ENCODE data around the gene ZDHHC11.
A peak's percentile ranks its signal among the peaks of the same experiment; 100 is the strongest.
"Not testable (repeated sequence)": the region's sequence is repeated elsewhere in the genome, so short reads cannot be mapped to it uniquely, and the experiment has no call there.

Gene ZDHHC11

DNA sequence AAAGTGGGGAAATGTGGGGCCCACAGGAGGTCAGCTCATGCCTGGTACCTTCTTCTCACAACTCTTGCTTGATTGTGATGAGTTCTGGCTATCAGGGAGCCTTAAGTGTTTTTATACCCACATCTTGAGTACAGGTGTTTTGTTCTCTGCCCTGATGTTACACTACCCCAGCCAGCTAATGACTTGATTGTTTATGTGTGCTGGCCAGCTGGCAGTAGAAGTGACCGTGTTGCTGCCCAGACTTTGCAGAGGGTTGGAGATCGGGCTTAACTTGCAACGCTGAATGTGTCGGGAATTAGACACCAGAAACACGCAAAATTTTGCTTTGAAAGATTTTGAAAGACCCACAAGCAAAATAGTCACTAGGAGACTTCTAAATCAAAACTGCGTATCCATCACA lies 49.3 kb downstream of the ZDHHC11 start:
- no peak for DNase-seq (ENCODE audit: low read depth)

DNA sequence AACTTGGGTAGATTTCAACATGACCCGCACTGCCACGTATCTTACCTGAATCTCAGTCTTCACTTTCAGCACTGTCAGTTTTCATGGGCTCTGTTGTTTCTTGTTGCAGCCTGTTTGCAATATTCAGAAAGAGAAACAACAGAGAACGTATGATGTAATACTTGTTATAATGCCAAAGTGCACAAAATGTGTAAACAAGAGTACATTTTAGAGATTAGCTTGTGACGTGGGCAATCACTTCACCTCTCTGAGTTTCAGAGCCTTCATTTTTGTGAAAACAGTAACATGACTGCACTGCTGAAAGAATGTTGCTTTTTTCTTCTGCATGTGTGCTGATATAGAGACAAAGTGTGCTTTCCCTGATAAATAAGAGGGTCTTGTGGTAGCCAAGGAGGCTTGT lies 49.7 kb downstream of the ZDHHC11 start:
- DNase-seq (ENCODE audit: low read depth), result not testable (repeated sequence)

DNA sequence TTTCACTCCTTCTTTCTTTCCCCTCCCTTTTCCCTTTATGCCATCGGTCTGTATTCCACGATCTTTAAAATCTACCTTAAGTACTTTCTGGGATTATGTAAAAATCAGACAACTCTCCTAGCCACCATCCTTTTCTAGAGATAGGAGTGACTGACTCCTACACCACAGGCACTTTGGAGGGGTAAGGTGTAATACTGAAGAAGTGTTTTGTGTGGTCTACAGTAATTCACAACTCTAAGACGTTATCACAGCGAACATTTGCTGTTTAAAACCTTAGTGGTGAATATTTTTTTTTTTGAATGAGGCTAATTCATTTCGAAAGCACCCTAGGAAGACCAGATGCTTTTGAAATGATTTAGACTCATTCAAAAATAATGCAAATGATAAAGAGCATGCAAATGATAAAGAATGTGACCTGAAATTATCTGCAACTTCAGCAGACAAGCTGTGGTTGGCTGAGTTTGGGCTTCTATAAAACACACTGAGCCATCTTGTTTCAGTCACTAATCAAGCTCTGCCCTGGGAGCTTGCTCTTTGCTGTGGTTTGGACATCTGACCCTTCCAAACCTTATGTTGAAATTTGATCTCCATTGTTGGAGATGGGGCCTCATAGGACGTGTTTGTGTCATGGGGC lies 52.2 kb downstream of the ZDHHC11 start:
- not testable (repeated sequence) for DNase-seq (ENCODE audit: low read depth)

DNA sequence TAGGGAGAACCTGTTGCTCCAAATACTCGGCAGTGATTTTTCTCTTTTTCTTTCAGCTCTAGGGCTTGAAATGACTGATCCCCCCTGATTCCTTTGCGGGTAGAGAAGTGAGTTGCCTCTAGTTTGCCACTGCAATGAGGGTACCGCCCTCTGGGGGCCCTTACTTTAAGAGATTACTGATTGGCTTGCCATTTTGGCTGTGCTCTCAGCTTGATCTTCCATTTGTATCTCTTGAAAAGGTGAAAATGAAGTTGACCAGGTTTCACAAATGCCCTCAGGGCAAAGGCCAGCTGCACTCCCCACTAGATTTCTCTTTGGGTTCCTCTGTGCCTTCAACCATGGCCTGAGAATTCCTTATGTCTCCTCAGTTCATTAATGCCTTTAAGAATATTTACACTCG lies 52.8 kb downstream of the ZDHHC11 start:
- DNase-seq (ENCODE audit: low read depth), result not testable (repeated sequence)

DNA sequence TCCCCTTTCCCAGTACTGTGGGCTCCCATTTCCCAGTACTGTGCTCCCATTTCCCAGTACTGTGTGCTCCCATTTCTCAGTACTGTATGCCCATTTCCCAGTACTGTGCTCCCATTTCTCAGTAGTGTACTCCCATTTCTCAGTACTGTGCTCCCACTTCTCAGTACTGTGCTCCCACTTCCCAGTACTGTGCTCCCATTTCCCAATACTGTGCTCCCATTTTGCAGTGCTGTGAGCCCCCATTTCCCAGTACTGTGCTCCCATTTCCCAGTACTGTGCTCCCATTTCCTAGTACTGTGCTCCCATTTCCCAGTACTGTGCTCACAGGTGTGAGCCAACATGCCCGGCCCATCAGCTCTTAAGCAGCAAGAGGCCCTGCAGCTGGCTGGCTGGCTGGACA lies 54.9 kb downstream of the ZDHHC11 start:
- not testable (repeated sequence) for DNase-seq (ENCODE audit: low read depth)

DNA sequence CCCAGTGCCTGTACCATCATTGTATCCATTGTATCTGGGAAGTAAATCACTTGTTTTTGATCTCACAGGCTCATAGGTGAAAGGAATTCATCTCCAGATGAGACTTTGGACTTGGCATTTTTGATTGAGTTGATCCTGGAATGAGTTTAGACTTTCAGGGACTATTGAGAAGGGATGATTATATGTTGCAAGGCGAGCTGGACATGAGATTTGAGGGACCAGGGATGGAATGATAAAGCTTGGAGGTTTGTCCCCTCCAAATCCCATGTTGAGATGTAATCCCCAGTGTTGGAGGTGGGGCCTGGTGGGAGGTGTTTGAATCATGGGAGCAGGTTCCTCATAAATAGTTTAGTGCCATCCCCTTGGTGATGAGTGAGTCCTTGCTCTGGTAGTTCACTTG lies 55.8 kb downstream of the ZDHHC11 start:
- DNase-seq (ENCODE audit: low read depth), result not testable (repeated sequence)

DNA sequence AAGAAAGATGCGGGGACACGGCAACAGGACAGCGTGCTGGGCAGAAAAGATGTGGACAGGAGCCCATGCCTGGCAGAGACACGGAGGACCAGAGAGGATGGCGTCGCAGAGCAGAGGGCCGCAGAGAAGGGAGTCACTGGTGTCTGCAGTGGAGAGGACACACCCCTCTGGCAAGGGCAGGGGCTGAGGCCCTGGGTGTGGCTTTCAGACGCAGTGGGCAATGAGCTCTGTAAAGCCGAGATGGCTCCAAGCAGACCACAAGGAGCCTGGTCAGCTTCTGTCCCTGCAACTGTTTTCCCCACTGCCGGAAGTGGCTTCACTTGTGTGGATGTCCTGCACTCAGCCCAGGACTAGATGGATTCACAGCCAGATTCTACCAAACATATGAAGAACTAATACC lies 62.1 kb downstream of the ZDHHC11 start:
- not testable (repeated sequence) for DNase-seq (ENCODE audit: low read depth)

DNA sequence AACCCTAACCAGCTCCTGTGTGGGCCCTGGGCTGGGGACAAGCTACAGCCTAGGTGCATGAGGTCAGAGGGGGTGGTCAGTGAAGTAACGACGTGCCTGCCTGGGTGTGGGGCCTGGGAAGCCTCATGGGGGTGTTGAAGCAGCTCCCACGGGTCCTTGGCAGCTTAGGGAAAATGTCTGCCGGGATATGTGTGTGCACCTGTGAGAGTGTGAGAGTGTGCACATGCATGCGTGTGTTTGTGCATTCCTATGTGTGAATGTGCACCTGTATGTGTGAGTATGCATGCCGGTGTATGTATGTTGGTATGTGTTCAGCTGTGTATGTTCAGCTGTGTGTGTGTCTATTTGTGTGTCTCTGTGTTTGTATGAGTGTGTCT lies 62.9 kb downstream of the ZDHHC11 start:
- DNase-seq (ENCODE audit: low read depth), result not testable (repeated sequence)

DNA sequence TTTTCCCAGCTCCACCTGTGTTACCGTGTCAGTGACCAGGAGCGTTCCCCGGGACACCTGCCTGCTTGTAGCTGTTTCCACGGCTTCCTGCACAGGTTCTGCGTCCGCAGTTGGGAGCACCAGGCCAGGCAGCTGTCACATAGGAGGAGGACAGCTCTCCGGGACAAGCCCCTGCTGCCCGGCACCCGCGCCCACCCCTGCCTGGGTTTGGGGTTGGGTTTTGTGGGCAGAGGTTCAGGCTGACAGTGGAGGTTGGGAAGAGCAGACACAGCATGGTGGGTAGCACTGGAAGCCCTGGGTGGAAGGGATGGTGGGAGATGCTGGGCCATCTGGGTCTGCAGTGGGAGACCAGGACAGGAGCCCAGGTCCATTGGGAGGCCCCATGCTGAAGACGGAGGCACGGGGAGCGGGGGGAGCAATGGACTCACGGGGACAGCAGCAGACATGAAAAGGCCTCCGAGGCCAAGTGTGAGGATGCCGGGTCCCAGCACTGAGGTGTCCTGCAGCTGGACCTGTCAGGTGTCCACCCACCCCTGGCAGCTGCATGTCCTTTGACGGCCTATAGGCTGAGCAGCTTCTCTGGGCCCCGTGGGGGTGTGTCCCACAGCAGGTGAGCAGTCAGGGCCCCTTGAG lies 63.4 kb downstream of the ZDHHC11 start:
- DNase-seq (ENCODE audit: low read depth), result not testable (repeated sequence)

DNA sequence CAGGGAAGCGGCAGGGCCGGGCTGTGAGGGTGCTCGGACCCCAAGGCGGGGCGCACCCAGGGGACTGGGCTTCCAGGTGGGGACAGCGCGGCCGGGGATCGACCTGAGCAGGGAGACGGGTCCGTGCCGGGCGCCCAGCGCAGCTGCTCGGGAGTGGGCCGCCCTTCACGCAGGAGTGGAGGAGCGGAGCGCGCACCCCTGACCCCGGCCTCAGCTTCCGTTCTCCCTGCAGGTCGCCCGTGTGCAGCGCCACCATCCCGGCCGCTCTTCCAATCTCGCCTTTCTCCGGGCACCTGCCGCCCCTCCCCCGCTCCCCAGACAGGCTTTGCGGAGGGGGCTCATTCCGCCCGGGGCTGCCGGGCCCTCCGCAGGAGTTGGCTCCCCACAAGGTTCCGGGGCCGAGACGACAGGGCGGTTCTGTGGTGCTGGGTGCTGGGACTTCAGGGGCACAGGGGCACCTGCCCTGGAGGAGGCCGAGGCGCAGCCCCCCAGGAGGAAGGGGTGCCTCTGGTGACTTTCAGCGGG lies 65.5 kb downstream of the ZDHHC11 start:
- DNase-seq (ENCODE audit: low read depth), result not testable (repeated sequence)

DNA sequence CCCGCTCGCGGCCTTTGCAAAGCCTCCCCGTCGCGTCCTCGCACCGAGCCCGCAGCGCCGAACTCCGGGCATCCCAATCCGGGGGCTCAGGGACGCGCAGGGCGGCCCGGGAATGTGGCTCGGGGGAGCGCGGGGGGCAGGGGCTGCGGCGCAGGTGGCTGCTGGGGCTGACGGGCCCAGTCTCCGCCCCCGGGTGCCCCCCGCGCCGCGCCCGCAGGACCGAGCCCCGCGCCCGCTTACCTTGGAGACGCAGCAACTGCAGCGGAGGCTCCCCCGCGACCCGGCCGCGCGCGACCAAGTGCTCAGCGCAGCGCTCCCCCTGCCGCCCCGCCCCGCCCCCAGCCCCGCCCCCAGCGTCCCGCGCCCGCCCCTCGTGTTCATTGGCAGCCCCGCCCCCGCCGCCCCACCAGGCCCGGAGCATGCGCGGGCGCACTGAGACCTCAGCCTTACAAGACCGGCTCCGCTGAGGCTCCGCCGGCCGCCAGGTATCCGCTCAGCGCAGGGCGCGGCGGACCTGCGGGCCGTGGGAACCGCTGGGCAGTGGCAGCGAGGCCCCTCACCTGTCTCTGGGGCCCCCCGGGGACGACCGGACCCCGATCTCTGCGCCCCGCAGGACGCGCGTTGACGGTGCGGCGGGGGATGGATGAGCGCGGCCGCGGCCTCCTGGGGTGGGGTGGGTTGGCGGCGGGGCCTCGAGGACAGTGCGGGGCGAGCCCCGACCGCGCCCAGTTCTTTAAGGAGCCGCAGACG lies 66.2 kb downstream of the ZDHHC11 start, which contains the start of gene ZDHHC11B:
ZDHHC11B (minus strand) TSS at position 302 of the 750 bp plus-strand sequence. CDS start 17,810 bp downstream, outside the sequence.
- peak; percentile 94 for DNase-seq (ENCODE audit: low read depth)

DNA sequence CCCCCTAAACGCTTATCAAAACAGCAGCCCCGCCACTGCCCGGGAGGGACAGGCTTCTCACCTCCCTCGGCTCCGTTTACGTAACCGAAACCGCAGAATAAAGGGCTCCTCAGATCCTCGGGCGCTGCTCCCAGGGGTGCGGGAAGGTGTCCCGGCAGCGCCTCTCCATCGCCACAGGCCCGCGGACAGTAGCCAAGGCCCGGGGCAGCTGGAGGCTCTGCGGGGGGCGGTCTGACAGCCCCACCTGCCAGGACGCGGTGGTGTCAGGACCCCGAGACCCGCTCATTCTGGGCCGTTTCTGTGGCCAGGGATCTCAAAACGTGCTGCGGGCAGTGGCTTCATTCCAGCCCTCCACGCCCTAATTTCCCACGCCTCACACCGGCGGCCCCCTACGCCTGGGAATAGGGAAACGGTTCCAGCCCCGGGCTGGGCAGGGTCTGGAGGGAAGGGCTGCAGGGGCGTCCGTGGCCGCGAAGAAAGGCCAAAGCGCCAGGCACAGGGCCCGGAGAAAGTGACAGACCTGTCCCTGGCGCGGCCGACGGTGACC lies 66.8 kb downstream of the ZDHHC11 start:
- DNase-seq (ENCODE audit: low read depth), result not testable (repeated sequence)

DNA sequence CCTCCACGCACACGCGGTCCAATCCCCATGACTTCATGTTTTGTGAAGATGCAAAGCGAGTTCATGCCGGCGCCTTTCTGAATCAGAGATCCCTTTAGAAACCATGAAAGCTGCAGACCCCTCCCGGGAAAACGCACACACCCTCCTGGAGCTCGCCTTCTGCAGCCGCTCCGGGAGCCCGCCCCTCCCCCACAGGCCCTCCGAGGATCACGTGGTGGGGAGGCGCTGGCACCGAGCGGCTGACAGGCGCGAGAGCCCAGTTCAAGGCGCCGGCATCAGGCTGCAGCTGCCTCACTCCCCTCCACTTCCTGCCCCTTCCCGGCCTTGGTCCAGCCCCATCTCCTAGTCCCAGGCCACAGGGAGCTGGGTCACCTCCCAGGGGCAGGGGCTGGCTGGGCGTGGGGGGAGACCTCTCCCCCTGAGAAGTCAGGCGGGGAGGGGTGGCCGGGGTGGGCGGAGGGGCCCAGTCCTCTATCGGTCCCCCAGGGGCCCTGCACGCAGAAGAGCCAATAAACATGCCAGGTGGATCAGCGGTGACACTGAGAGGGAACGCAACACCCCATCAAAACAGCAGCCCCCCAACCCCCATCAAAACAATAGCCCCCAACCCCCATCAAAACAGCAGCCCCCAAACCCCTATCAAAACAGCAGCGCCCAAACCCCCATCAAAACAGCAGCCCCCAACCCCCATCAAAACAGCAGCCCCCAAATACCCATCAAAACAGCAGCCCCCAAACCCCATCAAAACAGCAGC lies 67.6 kb downstream of the ZDHHC11 start:
- not testable (repeated sequence) for DNase-seq (ENCODE audit: low read depth)

DNA sequence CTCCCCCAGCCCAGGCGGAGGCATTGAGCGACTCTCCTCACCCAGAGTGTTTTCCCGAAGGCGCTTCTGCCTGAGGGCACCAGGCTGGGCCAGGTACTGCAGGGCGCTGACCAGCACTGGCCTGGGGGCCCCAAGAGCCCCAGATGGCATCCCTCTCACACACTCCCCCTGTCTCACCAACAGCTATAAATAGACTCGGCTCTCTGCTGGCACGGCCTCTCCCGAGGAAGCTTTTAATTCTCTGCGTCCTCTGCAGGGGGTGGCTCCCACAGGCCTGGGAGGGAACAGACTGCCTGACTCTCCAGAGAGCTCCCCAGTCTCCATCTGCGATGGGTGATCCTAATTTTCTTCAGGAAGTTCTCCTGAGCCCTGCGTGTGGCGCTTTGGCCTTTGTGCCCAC lies 68.4 kb downstream of the ZDHHC11 start:
- not testable (repeated sequence) for DNase-seq (ENCODE audit: low read depth)

DNA sequence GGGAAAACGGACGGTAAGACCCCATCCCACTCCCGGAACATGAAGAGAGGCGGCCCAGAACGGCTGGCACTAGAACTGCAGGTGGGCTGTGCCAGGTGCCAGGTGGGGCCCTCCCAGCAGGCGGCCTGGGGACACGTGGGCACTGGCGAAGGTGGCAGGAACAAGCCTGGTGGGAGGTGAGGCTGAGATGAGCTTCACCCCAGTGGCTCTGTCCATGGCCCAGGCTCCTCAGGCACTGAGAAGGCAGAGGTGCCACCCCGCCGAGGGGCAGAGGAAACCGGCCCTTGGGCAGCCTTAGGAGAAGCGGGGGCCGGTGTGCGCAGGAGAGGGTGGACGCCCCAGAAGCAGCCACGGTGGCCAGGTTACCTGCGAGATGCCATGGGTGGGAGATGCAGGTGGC lies 70.2 kb downstream of the ZDHHC11 start:
- not testable (repeated sequence) for DNase-seq (ENCODE audit: low read depth)

DNA sequence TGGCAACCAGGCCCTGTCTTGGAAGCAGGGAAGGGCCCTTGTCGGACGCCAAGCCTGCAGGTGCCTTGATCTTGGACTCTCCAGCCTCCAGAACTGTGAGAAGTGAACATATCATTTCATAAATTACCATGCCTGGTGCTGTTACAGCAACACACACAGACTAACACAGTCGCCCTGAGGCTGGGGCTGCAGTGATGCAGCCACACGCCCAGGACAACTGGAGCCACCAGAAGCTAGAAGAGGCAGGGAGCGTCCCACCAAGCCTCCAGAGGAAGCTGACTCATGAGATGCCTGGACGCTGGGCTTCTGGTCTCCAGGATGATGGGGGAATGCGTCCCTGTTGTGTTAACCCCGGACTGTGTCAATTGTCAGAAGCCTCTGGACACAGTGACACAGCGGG lies 71.8 kb downstream of the ZDHHC11 start:
- not testable (repeated sequence) for DNase-seq (ENCODE audit: low read depth)

DNA sequence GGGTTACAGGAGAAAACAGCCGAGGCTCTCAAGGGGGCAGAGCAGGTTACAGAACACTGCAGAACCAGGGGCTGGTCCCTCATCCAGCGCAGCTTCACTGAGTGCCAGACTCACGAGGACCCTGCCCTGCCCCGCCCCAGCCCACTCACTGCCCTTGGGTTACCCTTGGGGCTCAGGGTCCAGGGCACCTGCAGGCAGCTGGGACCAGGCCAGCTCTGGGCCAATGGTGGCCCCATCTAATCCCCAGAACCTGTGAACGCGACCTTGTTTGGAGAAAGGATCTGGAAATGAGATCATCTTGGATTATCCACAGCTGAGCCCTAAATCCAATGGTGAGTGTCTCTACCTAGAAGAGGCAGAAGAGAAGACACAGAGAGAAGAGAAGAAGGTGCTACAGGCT lies 72.4 kb downstream of the ZDHHC11 start:
- DNase-seq (ENCODE audit: low read depth), result not testable (repeated sequence)

DNA sequence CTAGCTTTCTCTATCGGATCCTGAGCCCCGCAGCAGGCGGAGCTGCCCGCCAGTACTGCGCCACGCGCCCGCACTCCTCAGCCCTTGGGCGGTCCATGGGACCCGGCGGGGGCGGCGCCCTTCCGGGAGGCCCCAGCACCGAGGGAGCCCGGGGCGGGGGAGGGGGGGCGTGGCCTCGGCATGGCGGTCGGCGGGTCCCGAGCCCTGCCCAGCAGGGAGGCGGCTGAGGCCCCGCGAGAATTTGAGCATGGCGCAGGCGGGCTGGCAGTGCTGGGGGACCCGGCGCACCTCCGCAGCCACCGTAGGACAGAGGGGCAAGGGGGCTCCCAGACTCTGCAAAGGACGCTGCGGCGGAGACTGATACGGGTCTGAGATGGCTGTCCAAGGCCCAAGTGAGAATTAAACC lies 73.0 kb downstream of the ZDHHC11 start:
- DNase-seq (ENCODE audit: low read depth), result no peak

DNA sequence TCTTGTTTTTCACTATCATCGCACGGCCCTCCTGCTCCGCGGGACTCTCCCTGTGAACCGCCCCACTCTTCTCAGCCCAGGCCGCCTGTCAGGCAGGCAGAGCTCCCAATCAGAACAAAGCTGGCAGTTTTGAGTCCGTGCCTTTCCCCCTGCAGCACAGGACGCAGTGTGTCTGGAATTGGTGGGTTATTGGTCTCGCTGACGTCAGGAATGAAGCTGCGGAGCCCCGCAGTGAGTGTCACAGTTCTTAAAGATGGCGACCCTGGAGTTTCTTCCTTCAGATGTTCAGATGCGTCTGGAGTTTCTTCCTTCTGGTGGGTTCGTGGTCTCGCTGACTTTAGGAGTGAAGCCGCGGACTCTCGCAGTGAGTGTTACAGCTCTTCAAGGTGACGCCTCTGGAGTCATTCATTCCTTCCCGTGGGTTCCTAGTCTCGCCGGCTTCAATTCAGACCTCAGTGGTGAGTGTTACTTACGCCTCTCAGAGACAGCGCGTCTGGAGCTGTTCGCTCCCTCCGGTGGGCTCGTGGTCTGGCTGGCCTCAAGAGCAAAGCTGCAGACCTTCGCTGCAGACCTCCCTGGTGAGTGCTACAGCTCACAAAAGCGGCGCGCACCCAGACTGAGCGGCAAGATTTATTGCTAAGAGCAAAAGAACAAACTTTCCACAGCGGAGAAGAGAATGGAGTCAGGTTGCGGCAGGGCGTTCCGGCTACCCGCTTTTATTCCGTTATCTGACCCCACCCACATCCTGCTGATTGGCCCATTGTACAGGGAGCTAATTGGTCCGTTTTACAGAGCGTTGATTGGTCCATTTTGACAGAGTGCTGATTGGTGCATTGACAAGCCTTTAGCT lies 73.7 kb downstream of the ZDHHC11 start:
- no peak for DNase-seq (ENCODE audit: low read depth)

DNA sequence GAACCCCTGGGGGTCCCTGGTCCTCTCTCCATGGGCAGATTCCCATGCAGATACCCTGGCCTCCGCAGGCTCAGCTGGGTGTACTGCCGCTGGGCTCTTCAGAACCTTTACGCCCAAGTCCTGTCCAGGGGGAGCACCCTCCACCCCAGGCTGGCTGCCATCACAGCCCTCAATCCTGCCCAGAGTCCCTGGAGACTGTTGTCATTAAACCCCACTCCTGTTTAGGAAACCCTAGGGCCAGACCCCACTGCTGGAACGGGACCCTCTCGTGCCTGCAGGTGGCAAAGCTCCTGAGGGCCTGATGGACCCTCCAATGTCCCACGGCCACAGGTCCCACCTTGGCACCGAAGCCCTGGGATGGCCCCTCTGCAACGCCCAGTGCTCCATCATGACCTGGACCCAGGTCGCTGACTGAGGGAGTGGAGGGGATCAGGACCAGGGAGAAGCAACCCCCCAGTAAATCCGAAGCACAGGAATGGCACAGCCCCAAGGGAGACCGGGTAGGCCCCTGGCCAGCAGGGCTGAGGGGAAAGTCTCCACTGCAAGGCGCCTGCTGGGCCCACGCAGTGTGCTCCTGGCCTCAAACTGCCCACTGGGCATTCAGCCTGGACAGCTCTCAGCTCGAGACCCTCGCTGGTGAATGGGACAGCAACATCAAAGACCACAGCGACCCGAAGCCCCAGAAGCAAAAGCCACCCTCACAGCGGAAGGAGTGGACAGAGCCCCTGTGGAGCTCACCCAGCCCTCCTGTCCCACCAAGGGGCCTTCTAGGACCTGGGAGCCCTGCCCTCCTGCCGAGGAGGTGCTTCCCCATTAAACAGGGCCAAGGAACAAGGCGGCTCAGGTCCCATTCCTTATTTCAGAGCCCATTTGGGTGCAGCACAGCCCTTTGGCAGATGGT lies 74.6 kb downstream of the ZDHHC11 start:
- no peak for DNase-seq (ENCODE audit: low read depth)

Data from activated T-cell treated with anti-CD3 and anti-CD28 coated beads for 1 hour (primary cell).